ENCODE results near the gene ATG10. TPM values are rescaled to one million over a fixed set of nuclear protein-coding genes. Genes with fewer than 3 reads are reported as not detected.
A peak's percentile ranks its signal among the peaks of the same experiment; 100 is the strongest.

Gene ATG10
- total RNA-seq, 4 donors from 2014 or later = 4.8 to 13.7 (median 8.4) TPM

GRCh38 chr5:82165740-82166530, 194.1 kb downstream of the ATG10 start:
- peak; percentile 84 to 89 for DNase-seq (ENCODE audit: low spot score in 2 of 2)
- intact Hi-C loops (cut with DNase I; ENCODE audit: low total_unique reads) = loop anchor here (5.0 to 10.0 kb wide), 2 partner anchors 311 to 659 kb away; no protein-coding TSS in a partner anchor
- 38% methylated on average over 3 of the region's 3 CpGs for WGBS, 2 donors
- TF ChIP-seq, protein P1, sequence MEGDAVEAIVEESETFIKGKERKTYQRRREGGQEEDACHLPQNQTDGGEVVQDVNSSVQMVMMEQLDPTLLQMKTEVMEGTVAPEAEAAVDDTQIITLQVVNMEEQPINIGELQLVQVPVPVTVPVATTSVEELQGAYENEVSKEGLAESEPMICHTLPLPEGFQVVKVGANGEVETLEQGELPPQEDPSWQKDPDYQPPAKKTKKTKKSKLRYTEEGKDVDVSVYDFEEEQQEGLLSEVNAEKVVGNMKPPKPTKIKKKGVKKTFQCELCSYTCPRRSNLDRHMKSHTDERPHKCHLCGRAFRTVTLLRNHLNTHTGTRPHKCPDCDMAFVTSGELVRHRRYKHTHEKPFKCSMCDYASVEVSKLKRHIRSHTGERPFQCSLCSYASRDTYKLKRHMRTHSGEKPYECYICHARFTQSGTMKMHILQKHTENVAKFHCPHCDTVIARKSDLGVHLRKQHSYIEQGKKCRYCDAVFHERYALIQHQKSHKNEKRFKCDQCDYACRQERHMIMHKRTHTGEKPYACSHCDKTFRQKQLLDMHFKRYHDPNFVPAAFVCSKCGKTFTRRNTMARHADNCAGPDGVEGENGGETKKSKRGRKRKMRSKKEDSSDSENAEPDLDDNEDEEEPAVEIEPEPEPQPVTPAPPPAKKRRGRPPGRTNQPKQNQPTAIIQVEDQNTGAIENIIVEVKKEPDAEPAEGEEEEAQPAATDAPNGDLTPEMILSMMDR (IDR thresholded peaks at IDR 0.05) = no peak
- no peak for TF ChIP-seq POLR2A (IDR thresholded peaks at IDR 0.05)
- H3K4me3 ChIP-seq (ENCODE audit: low read depth, poor library complexity, severe bottlenecking) = no peak overlapping the region

- H3K4me3 ChIP-seq (ENCODE audit: low read depth, poor library complexity, severe bottlenecking) = no peak overlapping the region
These were observed 195.6 kb downstream of the ATG10 start for GRCh38 chr5:82167372-82167935.

DNA sequence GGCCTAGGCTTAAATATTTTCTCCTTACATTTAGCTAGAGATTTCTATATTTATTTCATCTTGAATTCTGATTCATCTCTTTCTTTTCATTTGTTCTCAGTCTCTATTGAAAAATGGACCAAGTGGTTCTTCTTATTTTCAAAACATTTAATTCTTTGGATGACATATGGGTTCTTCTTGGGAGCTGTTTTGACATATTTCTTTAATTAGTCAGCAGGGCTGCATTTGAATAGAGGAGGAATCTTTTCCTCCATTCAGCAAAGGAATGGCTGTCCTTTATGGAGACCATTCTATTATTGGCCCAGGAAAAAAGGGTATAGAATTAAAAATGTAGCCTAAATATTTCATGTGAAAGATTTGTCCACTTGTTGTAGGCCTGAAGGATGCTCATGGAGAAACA, 196.5 kb downstream of the ATG10 start:
- intact Hi-C loops (cut with DNase I; ENCODE audit: low total_unique reads) = loop anchor here (5.0 to 10.0 kb wide), 2 partner anchors 313 to 661 kb away; no protein-coding TSS in a partner anchor
- TF ChIP-seq POLR2A (IDR thresholded peaks at IDR 0.05) = no peak
- TF ChIP-seq, protein P1 (IDR thresholded peaks at IDR 0.05) = no peak
- no peak for DNase-seq (ENCODE audit: low spot score in 2 of 2)
- H3K4me3 ChIP-seq (ENCODE audit: low read depth, poor library complexity, severe bottlenecking) = no peak overlapping the region

More at GRCh38 chr5:82167372-82167935, 195.6 kb downstream of the ATG10 start:
- TF ChIP-seq POLR2A (IDR thresholded peaks at IDR 0.05) = no peak
- TF ChIP-seq, protein P1 (IDR thresholded peaks at IDR 0.05) = no peak
- 54 to 69% methylated on average over 3 of the region's 3 CpGs for WGBS, 2 donors
- intact Hi-C loops (cut with DNase I; ENCODE audit: low total_unique reads) = loop anchor here (5.0 to 10.0 kb wide), 2 partner anchors 313 to 660 kb away; no protein-coding TSS in a partner anchor
- DNase-seq (ENCODE audit: low spot score in 2 of 2) = no peak

DNA sequence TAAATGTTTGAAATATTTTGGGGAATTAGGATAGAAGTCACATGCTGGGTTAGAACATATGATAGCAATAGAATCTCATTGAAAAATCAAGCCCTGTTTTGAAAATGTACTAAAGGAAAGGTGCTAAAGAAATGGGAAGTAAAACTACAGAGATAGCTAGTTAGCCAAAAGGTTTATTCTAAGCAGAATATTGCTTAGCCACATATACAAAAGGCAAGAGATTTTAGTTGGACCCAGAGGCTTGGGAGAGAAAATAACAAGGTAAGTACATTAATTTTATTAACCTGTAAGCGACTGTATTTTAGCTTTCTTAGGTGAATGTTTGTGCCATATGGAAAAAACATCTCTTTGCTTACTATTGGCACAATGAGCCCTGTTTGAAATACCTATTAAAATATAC, 198.1 kb downstream of the ATG10 start:
- no peak for DNase-seq (ENCODE audit: low spot score in 2 of 2)
- no peak for TF ChIP-seq POLR2A (IDR thresholded peaks at IDR 0.05)
- TF ChIP-seq, protein P1 (IDR thresholded peaks at IDR 0.05) = no peak
- H3K4me3 ChIP-seq (ENCODE audit: low read depth, poor library complexity, severe bottlenecking) = no peak overlapping the region
- intact Hi-C loops (cut with DNase I; ENCODE audit: low total_unique reads) = loop anchor here (5.0 to 10.0 kb wide), 2 partner anchors 315 to 663 kb away; no protein-coding TSS in a partner anchor
- WGBS, 2 donors = 96 to 100% methylated on average over 1 of the region's 1 CpG

DNA sequence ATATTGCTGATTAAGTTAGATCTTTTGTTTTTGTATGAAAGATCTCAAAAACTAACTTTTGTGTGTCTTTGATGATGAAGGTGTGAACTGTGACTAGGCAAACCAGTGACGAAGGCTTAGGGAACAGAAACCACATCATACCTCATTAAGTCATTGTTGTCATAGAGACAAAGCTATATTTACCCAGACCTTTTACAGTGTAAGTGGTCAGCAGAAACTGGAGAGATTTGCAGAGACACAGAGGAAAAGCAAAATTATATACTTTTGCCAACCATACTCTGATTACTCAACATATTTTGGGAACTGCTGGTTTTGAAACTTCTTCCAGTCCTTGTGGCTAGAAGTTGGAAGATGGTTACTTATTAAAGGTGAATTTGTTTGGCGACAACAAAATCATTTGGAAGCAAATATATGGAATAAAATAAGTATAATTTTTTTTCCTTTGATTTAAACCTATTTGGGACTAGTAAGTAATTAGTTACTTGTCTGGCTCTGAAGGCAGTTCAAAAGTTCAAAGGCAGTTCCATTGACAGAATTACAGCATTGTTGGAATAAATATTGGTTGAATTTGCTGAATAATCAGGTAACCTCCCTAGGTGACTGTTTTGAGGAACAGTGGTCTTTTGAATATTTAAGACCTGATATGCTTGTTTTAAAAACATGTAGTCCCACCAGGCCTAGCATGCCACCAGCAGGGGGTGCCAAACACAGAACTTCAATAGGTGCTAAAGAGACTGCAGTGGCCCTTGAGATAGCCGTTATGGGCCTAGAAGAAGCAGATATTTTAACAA, 202.5 kb downstream of the ATG10 start:
- DNase-seq (ENCODE audit: low spot score in 2 of 2) = peak; percentile 34 to 84
- intact Hi-C loops (cut with DNase I; ENCODE audit: low total_unique reads) = no loop called here
- 64 to 68% methylated on average over 3 of the region's 3 CpGs for WGBS, 2 donors
- TF ChIP-seq, protein P1 (IDR thresholded peaks at IDR 0.05) = no peak
- TF ChIP-seq POLR2A (IDR thresholded peaks at IDR 0.05) = no peak
- no peak overlapping the region for H3K4me3 ChIP-seq (ENCODE audit: low read depth, poor library complexity, severe bottlenecking)

Measured in lower leg skin (tissue), 4 donors.